ENCODE data around the gene PCDHGB4.

DNA sequence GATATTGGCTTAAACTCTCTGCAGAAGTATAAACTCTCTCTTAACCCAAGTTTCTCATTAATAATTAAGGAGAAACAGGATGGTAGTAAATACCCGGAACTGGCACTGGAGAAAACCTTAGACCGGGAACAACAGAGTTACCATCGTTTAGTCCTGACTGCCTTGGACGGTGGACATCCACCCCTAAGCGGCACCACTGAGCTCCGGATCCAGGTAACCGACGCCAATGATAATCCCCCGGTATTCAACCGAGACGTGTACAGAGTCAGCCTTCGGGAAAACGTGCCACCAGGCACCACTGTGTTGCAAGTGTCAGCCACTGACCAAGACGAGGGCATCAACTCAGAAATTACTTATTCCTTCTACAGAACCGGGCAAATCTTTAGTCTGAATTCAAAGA is 11.1 kb downstream of the PCDHGB4 start:
- TF ChIP-seq, protein P1, sequence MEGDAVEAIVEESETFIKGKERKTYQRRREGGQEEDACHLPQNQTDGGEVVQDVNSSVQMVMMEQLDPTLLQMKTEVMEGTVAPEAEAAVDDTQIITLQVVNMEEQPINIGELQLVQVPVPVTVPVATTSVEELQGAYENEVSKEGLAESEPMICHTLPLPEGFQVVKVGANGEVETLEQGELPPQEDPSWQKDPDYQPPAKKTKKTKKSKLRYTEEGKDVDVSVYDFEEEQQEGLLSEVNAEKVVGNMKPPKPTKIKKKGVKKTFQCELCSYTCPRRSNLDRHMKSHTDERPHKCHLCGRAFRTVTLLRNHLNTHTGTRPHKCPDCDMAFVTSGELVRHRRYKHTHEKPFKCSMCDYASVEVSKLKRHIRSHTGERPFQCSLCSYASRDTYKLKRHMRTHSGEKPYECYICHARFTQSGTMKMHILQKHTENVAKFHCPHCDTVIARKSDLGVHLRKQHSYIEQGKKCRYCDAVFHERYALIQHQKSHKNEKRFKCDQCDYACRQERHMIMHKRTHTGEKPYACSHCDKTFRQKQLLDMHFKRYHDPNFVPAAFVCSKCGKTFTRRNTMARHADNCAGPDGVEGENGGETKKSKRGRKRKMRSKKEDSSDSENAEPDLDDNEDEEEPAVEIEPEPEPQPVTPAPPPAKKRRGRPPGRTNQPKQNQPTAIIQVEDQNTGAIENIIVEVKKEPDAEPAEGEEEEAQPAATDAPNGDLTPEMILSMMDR (IDR thresholded peaks at IDR 0.05; ENCODE audit: borderline replicate concordance, extremely low read depth, low read length, poor library complexity, severe bottlenecking): no peak
- TF ChIP-seq EZH2 (IDR thresholded peaks at IDR 0.05; ENCODE audit: borderline replicate concordance, low read depth, low read length, severe bottlenecking): no peak

All from DND-41 (cell line).